Large intestine (tissue), 3 donors: ENCODE results near the gene AGL. TPM values are rescaled to one million over a fixed set of nuclear protein-coding genes. Genes with fewer than 3 reads are reported as not detected.
"Not testable (repeated sequence)": the region's sequence is repeated elsewhere in the genome, so short reads cannot be mapped to it uniquely, and the experiment has no call there.

Experiments used
- DNase-seq, 2 donors: peaks; one replicate each; pipeline versions ENCODE4 v3.0.0 to v3.0.0-alpha.2; 2013
- H3K27ac ChIP-seq: one replicate; pipeline ENCODE4 v1.5.1; 2013; ENCODE audit warnings: low read length
- H3K27me3 ChIP-seq: 2 replicates; pipeline ENCODE4 v1.6.1; 2013; ENCODE audit warnings: low read length; ENCODE audit not compliant: control insufficient read depth, insufficient read depth
- H3K36me3 ChIP-seq: 2 replicates; pipeline ENCODE4 v1.6.1; 2013; ENCODE audit warnings: low read length; ENCODE audit not compliant: control insufficient read depth, insufficient read depth
- H3K4me1 ChIP-seq: one replicate; pipeline ENCODE4 v1.6.1; 2013; ENCODE audit warnings: low read length; ENCODE audit not compliant: control insufficient read depth, insufficient read depth
- H3K4me3 ChIP-seq: one replicate; pipeline ENCODE4 v1.5.1; 2013; ENCODE audit warnings: low read length
- H3K9me3 ChIP-seq: one replicate; pipeline ENCODE4 v1.6.1; 2013; ENCODE audit warnings: mild to moderate bottlenecking, low read depth, low read length, moderate library complexity; ENCODE audit not compliant: control insufficient read depth
- WGBS: methylation state at CpG from one replicate; pipeline ENCODE4 v1.1.5; 2013; ENCODE audit warnings: low lambda C conversion rate; ENCODE audit not compliant: insufficient coverage; 5-methylcytosine and 5-hydroxymethylcytosine counted together
- polyA plus RNA-seq: library from polyadenylated mRNA; unstranded; fragments of 120-200 nt; gene quantifications from one replicate; pipeline ENCODE4 v1.2.1, GENCODE V29; 2013

Gene AGL
- polyA plus RNA-seq, 1 donor, result 18.4 TPM

- Histone ChIP-seq H3K9me3 (no peaks in the 10 kb centered on the region), H3K27ac (peak overlapping the region; percentile 93), H3K4me3 (peak overlapping the region; percentile 97), H3K27me3 (no peaks in the 10 kb centered on the region), H3K4me1 (peaks cover 2% of the 10 kb centered on the region), H3K36me3 (peaks cover 6% of the 10 kb centered on the region)
- peak in 1 of 2 donors; percentile 2 for DNase-seq
- 4% methylated on average over 5 of the region's 15 CpGs for WGBS
Observed at GRCh38 chr1:99850459-99851291, 514 bp downstream of the AGL start.

- no peak for DNase-seq
- Histone ChIP-seq H3K9me3 (peaks cover 3% of the 10 kb centered on the region), H3K36me3 (peaks cover 8% of the 10 kb centered on the region), H3K4me1 (peaks cover 2% of the 10 kb centered on the region), H3K27me3 (no peaks in the 10 kb centered on the region), H3K27ac (no peak overlapping the region), H3K4me3 (no peak overlapping the region)
- 95% methylated on average over 3 of the region's 4 CpGs for WGBS
Observed at GRCh38 chr1:99851850-99852454, 1.8 kb downstream of the AGL start.

GRCh38 chr1:99852648-99853047, 2.5 kb downstream of the AGL start:
- Histone ChIP-seq H3K4me1 (peaks cover 2% of the 10 kb centered on the region), H3K27me3 (no peaks in the 10 kb centered on the region), H3K4me3 (no peak overlapping the region), H3K36me3 (peaks cover 8% of the 10 kb centered on the region), H3K27ac (no peak overlapping the region), H3K9me3 (peaks cover 5% of the 10 kb centered on the region)
- WGBS, result no CpG with 5 or more reads among the region's 3 CpGs
- DNase-seq, result no peak

GRCh38 chr1:99855914-99856450, 5.8 kb downstream of the AGL start:
- H3K27me3 ChIP-seq, result no peaks in the 10 kb centered on the region
- H3K36me3 ChIP-seq, result peaks cover 13% of the 10 kb centered on the region
- H3K4me3 ChIP-seq, result no peak overlapping the region
- no peak for DNase-seq
- no peaks in the 10 kb centered on the region for H3K4me1 ChIP-seq
- H3K9me3 ChIP-seq, result peaks cover 5% of the 10 kb centered on the region
- H3K27ac ChIP-seq, result no peak overlapping the region
- no CpG with 5 or more reads among the region's 1 CpG for WGBS

- not testable (repeated sequence) for DNase-seq, H3K27me3 ChIP-seq, H3K4me3 ChIP-seq, H3K27ac ChIP-seq, H3K4me1 ChIP-seq, H3K9me3 ChIP-seq
- no CpG with 5 or more reads among the region's 33 CpGs for WGBS
- peaks cover 14% of the 10 kb centered on the region for H3K36me3 ChIP-seq
Observed at GRCh38 chr1:99857041-99857440, 6.9 kb downstream of the AGL start.

- WGBS, result 80% methylated on average over 1 of the region's 2 CpGs
- Histone ChIP-seq H3K9me3 (peaks cover 5% of the 10 kb centered on the region), H3K36me3 (peaks cover 18% of the 10 kb centered on the region), H3K4me1 (no peaks in the 10 kb centered on the region), H3K27ac (no peak overlapping the region), H3K27me3 (no peaks in the 10 kb centered on the region), H3K4me3 (no peak overlapping the region)
- DNase-seq, result no peak
Observed at GRCh38 chr1:99858286-99858685, 8.1 kb downstream of the AGL start.

GRCh38 chr1:99858881-99859280, 8.7 kb downstream of the AGL start:
- no peak for DNase-seq
- Histone ChIP-seq H3K36me3 (peaks cover 17% of the 10 kb centered on the region), H3K27ac (no peak overlapping the region)

GRCh38 chr1:99860703-99861102, 10.5 kb downstream of the AGL start:
- Histone ChIP-seq H3K36me3 (peaks cover 22% of the 10 kb centered on the region), H3K27me3 (no peaks in the 10 kb centered on the region), H3K4me1 (no peaks in the 10 kb centered on the region), H3K9me3 (peaks cover 5% of the 10 kb centered on the region), H3K27ac (no peak overlapping the region), H3K4me3 (no peak overlapping the region)
- WGBS, result no CpG with 5 or more reads among the region's 4 CpGs
- DNase-seq, result no peak

More at GRCh38 chr1:99858881-99859280, 8.7 kb downstream of the AGL start:
- no peak overlapping the region for H3K4me3 ChIP-seq
- no peaks in the 10 kb centered on the region for H3K27me3 ChIP-seq
- H3K9me3 ChIP-seq, result peaks cover 5% of the 10 kb centered on the region
- H3K4me1 ChIP-seq, result no peaks in the 10 kb centered on the region

- Histone ChIP-seq H3K9me3 (no peaks in the 10 kb centered on the region), H3K27ac (no peak overlapping the region), H3K36me3 (peaks cover 10% of the 10 kb centered on the region), H3K27me3 (no peaks in the 10 kb centered on the region), H3K4me3 (no peak overlapping the region), H3K4me1 (no peaks in the 10 kb centered on the region)
- no peak for DNase-seq
- 100% methylated on average over 2 of the region's 6 CpGs for WGBS
Observed at GRCh38 chr1:99867682-99868081, 17.5 kb downstream of the AGL start.

- Histone ChIP-seq H3K36me3 (peaks cover 6% of the 10 kb centered on the region), H3K4me3 (no peak overlapping the region), H3K27me3 (no peaks in the 10 kb centered on the region), H3K27ac (no peak overlapping the region), H3K4me1 (no peaks in the 10 kb centered on the region), H3K9me3 (no peaks in the 10 kb centered on the region)
- DNase-seq, result no peak
Observed at GRCh38 chr1:99869304-99869703, 19.1 kb downstream of the AGL start.
